IPS-15b (cell line): Measurements from ENCODE around the gene TTC36.

ENCODE experiments used
- H3K27me3 ChIP-seq: one replicate; pipeline ENCODE4 v1.6.1; 2013; ENCODE audit warnings: low read length; ENCODE audit not compliant: control insufficient read depth, insufficient read depth
- H3K36me3 ChIP-seq: one replicate; pipeline ENCODE4 v1.6.1; 2013; ENCODE audit warnings: low read length; ENCODE audit not compliant: control insufficient read depth, insufficient read depth
- H3K4me1 ChIP-seq: one replicate; pipeline ENCODE4 v1.6.1; 2013; ENCODE audit warnings: mild to moderate bottlenecking, low read length; ENCODE audit not compliant: control insufficient read depth, insufficient read depth
- H3K4me3 ChIP-seq: one replicate; pipeline ENCODE4 v1.5.1; 2013; ENCODE audit warnings: low read depth, low read length
- H3K9ac ChIP-seq: one replicate; pipeline ENCODE4 v1.6.1; 2013; ENCODE audit warnings: low read depth, mild to moderate bottlenecking, low read length
- H3K9me3 ChIP-seq: one replicate; pipeline ENCODE4 v1.6.1; 2013; ENCODE audit warnings: mild to moderate bottlenecking, low read length; ENCODE audit not compliant: control insufficient read depth, insufficient read depth

The TTC36 gene

DNA sequence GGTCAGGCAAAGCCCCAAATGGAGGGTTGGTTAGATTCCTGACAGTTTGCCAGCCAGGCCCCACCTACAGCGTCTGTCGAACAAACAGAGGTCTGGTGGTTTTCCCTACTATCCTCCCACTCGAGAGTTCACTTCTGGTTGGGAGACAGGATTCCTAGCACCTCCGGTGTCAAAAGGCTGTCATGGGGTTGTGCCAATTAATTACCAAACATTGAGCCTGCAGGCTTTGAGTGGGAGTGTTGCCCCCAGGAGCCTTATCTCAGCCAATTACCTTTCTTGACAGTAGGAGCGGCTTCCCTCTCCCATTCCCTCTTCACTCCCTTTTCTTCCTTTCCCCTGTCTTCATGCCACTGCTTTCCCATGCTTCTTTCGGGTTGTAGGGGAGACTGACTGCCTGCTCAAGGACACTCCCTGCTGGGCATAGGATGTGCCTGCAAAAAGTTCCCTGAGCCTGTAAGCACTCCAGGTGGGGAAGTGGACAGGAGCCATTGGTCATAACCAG, 4.7 kb upstream of the TTC36 start:
- H3K4me3 ChIP-seq = no peak overlapping the region
- no peaks in the 10 kb centered on the region for H3K27me3 ChIP-seq
- no peaks in the 10 kb centered on the region for H3K4me1 ChIP-seq
- H3K9ac ChIP-seq = no peak overlapping the region
- H3K9me3 ChIP-seq = no peaks in the 10 kb centered on the region
- peaks cover 37% of the 10 kb centered on the region for H3K36me3 ChIP-seq

DNA sequence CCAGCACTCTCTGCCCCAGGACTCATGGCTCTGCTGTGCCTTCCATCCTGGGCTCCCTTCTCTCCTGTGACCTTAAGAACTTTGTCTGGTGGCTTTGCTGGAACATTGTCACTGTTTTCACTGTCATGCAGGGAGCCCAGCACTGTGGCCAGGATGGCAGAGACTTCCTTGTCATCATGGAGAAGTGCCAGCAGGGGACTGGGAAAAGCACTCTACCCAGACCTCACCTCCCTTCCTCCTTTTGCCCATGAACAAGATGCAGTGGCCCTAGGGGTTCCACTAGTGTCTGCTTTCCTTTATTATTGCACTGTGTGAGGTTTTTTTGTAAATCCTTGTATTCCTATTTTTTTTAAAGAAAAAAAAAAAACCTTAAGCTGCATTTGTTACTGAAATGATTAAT, 2.9 kb upstream of the TTC36 start:
- Histone ChIP-seq H3K9ac (no peak overlapping the region), H3K27me3 (no peaks in the 10 kb centered on the region), H3K4me3 (no peak overlapping the region), H3K36me3 (peaks cover 37% of the 10 kb centered on the region), H3K4me1 (peaks cover 2% of the 10 kb centered on the region), H3K9me3 (no peaks in the 10 kb centered on the region)

DNA sequence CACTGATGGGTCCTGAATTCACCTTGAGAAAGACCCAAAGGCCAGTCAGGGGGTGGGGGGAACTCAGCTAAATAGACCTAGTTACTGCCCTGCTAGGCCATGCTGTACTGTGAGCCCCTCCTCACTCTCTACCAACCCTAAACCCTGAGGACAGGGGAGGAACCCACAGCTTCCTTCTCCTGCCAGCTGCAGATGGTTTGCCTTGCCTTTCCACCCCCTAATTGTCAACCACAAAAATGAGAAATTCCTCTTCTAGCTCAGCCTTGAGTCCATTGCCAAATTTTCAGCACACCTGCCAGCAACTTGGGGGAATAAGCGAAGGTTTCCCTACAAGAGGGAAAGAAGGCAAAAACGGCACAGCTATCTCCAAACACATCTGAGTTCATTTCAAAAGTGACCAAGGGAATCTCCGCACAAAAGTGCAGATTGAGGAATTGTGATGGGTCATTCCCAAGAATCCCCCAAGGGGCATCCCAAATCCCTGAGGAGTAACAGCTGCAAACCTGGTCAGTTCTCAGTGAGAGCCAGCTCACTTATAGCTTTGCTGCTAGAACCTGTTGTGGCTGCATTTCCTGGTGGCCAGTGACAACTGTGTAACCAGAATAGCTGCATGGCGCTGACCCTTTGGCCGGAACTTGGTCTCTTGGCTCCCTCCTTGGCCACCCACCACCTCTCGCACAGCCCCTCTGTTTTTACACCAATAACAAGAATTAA, 2.4 kb upstream of the TTC36 start:
- no peak overlapping the region for H3K9ac ChIP-seq
- no peaks in the 10 kb centered on the region for H3K9me3 ChIP-seq
- H3K36me3 ChIP-seq = peaks cover 31% of the 10 kb centered on the region
- no peak overlapping the region for H3K4me3 ChIP-seq
- no peaks in the 10 kb centered on the region for H3K27me3 ChIP-seq
- peaks cover 7% of the 10 kb centered on the region for H3K4me1 ChIP-seq

- Histone ChIP-seq H3K4me3 (no peak overlapping the region), H3K9me3 (no peaks in the 10 kb centered on the region), H3K4me1 (peaks cover 10% of the 10 kb centered on the region), H3K36me3 (peaks cover 16% of the 10 kb centered on the region), H3K9ac (no peak overlapping the region), H3K27me3 (no peaks in the 10 kb centered on the region)
These were observed 586 bp upstream of the TTC36 start for GRCh38 chr11:118526688-118527087.

DNA sequence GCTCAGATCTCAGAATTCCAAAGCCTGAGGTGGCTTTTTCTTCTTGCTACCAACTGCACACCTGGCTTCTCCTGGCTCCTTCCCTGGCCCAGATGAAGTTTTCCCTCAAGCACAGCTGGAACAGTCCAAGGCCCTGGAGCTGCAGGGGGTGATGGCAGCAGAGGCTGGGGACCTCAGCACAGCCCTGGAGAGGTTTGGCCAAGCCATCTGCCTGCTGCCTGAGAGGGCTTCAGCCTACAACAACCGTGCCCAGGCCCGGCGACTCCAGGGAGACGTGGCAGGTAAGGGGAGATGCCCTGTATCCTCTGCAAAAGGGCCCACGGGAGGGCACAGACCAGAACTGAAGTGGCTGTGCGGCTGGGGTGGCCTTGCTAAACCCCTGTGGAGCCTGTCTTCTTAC, 1.2 kb downstream of the TTC36 start:
- peaks cover 7% of the 10 kb centered on the region for H3K36me3 ChIP-seq
- peaks cover 13% of the 10 kb centered on the region for H3K4me1 ChIP-seq
- H3K9ac ChIP-seq = no peak overlapping the region
- H3K9me3 ChIP-seq = no peaks in the 10 kb centered on the region
- no peaks in the 10 kb centered on the region for H3K27me3 ChIP-seq
- H3K4me3 ChIP-seq = no peak overlapping the region

GRCh38 chr11:118529584-118530175, 2.4 kb downstream of the TTC36 start:
- H3K9ac ChIP-seq = no peak overlapping the region
- H3K4me1 ChIP-seq = peaks cover 13% of the 10 kb centered on the region
- H3K4me3 ChIP-seq = peak overlapping the region; percentile 100
- H3K36me3 ChIP-seq = peaks cover 4% of the 10 kb centered on the region
- H3K27me3 ChIP-seq = no peaks in the 10 kb centered on the region
- no peaks in the 10 kb centered on the region for H3K9me3 ChIP-seq

DNA sequence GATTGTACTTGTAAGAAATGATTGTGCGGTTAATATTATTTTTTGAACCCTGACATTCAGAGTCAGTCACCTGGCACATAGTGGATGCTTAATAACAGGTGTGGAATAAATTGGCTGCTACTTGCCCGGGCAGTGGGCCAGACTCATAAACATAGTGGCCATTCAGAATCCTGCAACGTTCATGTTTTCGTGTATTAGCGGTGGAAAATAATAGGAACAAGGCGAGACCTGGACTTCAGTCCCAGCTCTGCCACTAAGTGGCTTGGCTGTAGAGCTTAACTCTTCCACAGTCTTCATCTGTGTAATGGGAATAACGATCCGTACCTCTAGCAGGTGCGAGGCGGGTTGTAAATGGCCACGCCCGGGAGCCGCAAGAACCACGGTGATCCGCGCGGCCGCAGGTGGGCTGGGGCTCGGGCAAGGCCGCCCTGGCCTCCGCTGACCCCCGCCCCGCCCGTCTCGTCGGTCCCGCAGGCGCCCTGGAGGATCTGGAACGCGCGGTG, 3.0 kb downstream of the TTC36 start:
- Histone ChIP-seq H3K4me3 (peak overlapping the region; percentile 100), H3K4me1 (peaks cover 13% of the 10 kb centered on the region), H3K9ac (peak overlapping the region; percentile 71), H3K27me3 (no peaks in the 10 kb centered on the region), H3K9me3 (no peaks in the 10 kb centered on the region), H3K36me3 (peaks cover 6% of the 10 kb centered on the region)

GRCh38 chr11:118530683-118531596, 3.7 kb downstream of the TTC36 start, which contains the start of gene TMEM25:
Gene TMEM25, plus strand, starts transcription at chr11:118531192. Its CDS starts 610 bp downstream, at chr11:118531802.
- Histone ChIP-seq H3K27me3 (no peaks in the 10 kb centered on the region), H3K4me1 (peaks cover 13% of the 10 kb centered on the region), H3K9me3 (no peaks in the 10 kb centered on the region), H3K9ac (peak within 1 kb of the TSS; percentile 71), H3K36me3 (peaks cover 6% of the 10 kb centered on the region), H3K4me3 (peak within 1 kb of the TSS; percentile 100)

DNA sequence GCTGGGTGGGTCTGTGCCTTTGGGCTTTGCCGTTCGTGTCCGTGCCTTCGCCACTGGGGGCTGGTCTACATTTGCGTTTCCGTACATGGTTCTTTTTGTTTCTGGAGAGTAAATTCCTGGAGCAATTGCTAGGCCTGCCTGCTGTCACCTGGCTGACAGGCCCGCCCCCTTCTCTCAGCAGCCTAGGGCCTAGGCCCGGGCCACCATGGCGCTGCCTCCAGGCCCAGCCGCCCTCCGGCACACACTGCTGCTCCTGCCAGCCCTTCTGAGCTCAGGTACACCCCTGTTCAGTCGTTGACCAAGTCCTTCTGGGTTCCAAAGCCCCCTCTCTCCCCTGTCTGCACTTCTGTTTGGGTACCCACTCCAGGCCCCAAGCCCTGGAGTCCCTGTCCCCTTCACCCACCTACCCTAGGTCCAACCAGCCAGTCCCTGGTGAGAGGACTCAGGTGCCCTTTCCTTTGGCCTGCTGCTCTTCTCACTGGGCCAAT, 4.4 kb downstream of the TTC36 start:
- Histone ChIP-seq H3K9me3 (no peaks in the 10 kb centered on the region), H3K4me3 (peak overlapping the region; percentile 100), H3K9ac (peak overlapping the region; percentile 28), H3K27me3 (no peaks in the 10 kb centered on the region), H3K4me1 (peaks cover 13% of the 10 kb centered on the region), H3K36me3 (peaks cover 6% of the 10 kb centered on the region)

DNA sequence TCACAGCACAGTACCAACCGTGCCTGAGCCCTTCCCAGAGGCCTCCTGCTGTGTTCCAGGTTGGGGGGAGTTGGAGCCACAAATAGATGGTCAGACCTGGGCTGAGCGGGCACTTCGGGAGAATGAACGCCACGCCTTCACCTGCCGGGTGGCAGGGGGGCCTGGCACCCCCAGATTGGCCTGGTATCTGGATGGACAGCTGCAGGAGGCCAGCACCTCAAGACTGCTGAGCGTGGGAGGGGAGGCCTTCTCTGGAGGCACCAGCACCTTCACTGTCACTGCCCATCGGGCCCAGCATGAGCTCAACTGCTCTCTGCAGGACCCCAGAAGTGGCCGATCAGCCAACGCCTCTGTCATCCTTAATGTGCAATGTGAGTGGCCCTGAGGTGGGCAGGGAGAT, 4.8 kb downstream of the TTC36 start:
- no peaks in the 10 kb centered on the region for H3K9me3 ChIP-seq
- peaks cover 6% of the 10 kb centered on the region for H3K36me3 ChIP-seq
- H3K27me3 ChIP-seq = no peaks in the 10 kb centered on the region
- no peak overlapping the region for H3K9ac ChIP-seq
- H3K4me3 ChIP-seq = peak overlapping the region; percentile 100
- H3K4me1 ChIP-seq = peaks cover 13% of the 10 kb centered on the region
